GM12878 (cell line): Measurements from ENCODE around the gene RPA3.

Experiments used
- CBX5 ChIP-seq: sonication (generic); IDR thresholded peaks from 2 replicates; pipeline ENCODE4 v1.6.1; 2016; ENCODE audit warnings: low read depth, moderate library complexity, mild to moderate bottlenecking, inconsistent platforms
- EP300 ChIP-seq, 2 experiments: fragments of 150-350 bp in 1 of 2; IDR thresholded peaks; 2 replicates each; pipeline ENCODE4 v1.6.1; 2011 to 2012; ENCODE audit warnings: low read depth in 2 of 2, low read length in 2 of 2, borderline replicate concordance in 1 of 2, improper control_type of control experiment in 1 of 2, inconsistent platforms in 1 of 2; ENCODE audit not compliant: control insufficient read depth in 1 of 2
- EZH2 ChIP-seq: IDR thresholded peaks from 2 replicates; pipeline ENCODE4 v1.6.1; 2012; ENCODE audit warnings: low read depth, mild to moderate bottlenecking, control low read depth, inconsistent platforms, low read length, borderline replicate concordance; ENCODE audit not compliant: control insufficient read depth
- KDM1A ChIP-seq: fragments of 200-600 bp; sonication (generic); IDR thresholded peaks from 2 replicates; pipeline ENCODE4 v1.6.1; 2016; ENCODE audit warnings: borderline replicate concordance
- NR2C2 ChIP-seq: IDR thresholded peaks from 2 replicates; pipeline ENCODE4 v1.6.1; 2011; ENCODE audit warnings: borderline replicate concordance, low read depth; ENCODE audit not compliant: control insufficient read depth, insufficient read length
- POLR2AphosphoS5 ChIP-seq: IDR thresholded peaks from 2 replicates; pipeline ENCODE4 v1.6.1; 2011; ENCODE audit warnings: mild to moderate bottlenecking, low read length, inconsistent platforms
- SMC3 ChIP-seq: IDR thresholded peaks from 2 replicates; pipeline ENCODE4 v1.6.1; 2011; ENCODE audit warnings: low read length, improper control_type of control experiment, borderline replicate concordance
- TF ChIP-seq, protein P1 (sequence below), 3 experiments: IDR thresholded peaks in 2 of 3; conservative IDR thresholded peaks in 1 of 3; 2 replicates each; pipeline ENCODE4 v1.5.1; 2011; ENCODE audit warnings: low read depth in 3 of 3, low read length in 3 of 3, mild to moderate bottlenecking in 3 of 3, control low read depth in 2 of 3, moderate library complexity in 2 of 3, inconsistent platforms in 1 of 3, mixed read lengths in 1 of 3; ENCODE audit not compliant: control insufficient read depth in 2 of 3, insufficient read depth in 1 of 3; ENCODE audit errors: extremely low read depth in 1 of 3
- TF ChIP-seq, protein P2 (sequence below): IDR thresholded peaks from 2 replicates; pipeline ENCODE4 v1.6.1; 2011; ENCODE audit warnings: borderline replicate concordance, low read depth, mild to moderate bottlenecking, moderate library complexity, low read length; ENCODE audit not compliant: insufficient read depth, poor library complexity, severe bottlenecking
- TF ChIP-seq, protein P3 (sequence below): fragments of 450-650 bp; IDR thresholded peaks from 2 replicates; pipeline ENCODE4 v1.6.1; 2017; ENCODE audit warnings: mild to moderate bottlenecking

DNA sequence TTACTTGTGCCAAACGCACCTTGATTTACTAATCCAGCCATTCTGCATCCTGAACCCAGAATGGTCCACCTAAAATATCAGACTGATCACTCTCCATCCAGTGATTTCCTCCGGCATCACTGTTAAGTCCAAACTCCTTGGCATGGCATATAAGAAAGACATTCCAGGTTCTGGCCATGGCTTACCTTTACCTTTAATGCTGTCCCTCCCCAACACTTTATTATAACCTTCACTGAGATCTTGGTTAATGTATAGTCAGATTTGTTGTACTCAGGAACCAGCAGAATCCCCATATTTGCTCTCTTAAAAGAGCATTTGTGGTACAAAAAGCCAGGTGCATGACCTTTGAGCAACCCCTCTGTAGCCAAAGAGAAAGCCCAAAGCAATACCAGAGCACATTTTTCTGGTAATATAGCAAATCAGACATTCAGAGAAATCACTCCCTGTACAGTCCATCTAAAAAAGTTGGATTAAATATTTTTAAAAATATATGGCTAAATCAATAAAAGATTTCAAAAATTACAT lies 67.7 kb downstream of the RPA3 start:
- TF ChIP-seq, protein P1, sequence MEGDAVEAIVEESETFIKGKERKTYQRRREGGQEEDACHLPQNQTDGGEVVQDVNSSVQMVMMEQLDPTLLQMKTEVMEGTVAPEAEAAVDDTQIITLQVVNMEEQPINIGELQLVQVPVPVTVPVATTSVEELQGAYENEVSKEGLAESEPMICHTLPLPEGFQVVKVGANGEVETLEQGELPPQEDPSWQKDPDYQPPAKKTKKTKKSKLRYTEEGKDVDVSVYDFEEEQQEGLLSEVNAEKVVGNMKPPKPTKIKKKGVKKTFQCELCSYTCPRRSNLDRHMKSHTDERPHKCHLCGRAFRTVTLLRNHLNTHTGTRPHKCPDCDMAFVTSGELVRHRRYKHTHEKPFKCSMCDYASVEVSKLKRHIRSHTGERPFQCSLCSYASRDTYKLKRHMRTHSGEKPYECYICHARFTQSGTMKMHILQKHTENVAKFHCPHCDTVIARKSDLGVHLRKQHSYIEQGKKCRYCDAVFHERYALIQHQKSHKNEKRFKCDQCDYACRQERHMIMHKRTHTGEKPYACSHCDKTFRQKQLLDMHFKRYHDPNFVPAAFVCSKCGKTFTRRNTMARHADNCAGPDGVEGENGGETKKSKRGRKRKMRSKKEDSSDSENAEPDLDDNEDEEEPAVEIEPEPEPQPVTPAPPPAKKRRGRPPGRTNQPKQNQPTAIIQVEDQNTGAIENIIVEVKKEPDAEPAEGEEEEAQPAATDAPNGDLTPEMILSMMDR (IDR thresholded peaks at IDR 0.05 in 2 of 3, conservative IDR thresholded peaks at IDR 0.05 in 1 of 3; ENCODE audit: control insufficient read depth in 2 of 3, extremely low read depth in 1 of 3, insufficient read depth in 1 of 3, low read depth in 3 of 3, low read length in 3 of 3), result no peak
- TF ChIP-seq EP300 (IDR thresholded peaks at IDR 0.05; ENCODE audit: borderline replicate concordance in 1 of 2, control insufficient read depth in 1 of 2, low read depth in 2 of 2, low read length in 2 of 2) (no peak), CBX5 (no peak), KDM1A (no peak), SMC3 (no peak), POLR2AphosphoS5 (no peak), EZH2 (no peak), NR2C2 (no peak)
- TF ChIP-seq, protein P2, sequence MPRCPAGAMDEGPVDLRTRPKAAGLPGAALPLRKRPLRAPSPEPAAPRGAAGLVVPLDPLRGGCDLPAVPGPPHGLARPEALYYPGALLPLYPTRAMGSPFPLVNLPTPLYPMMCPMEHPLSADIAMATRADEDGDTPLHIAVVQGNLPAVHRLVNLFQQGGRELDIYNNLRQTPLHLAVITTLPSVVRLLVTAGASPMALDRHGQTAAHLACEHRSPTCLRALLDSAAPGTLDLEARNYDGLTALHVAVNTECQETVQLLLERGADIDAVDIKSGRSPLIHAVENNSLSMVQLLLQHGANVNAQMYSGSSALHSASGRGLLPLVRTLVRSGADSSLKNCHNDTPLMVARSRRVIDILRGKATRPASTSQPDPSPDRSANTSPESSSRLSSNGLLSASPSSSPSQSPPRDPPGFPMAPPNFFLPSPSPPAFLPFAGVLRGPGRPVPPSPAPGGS, result no peak
- TF ChIP-seq, protein P3, sequence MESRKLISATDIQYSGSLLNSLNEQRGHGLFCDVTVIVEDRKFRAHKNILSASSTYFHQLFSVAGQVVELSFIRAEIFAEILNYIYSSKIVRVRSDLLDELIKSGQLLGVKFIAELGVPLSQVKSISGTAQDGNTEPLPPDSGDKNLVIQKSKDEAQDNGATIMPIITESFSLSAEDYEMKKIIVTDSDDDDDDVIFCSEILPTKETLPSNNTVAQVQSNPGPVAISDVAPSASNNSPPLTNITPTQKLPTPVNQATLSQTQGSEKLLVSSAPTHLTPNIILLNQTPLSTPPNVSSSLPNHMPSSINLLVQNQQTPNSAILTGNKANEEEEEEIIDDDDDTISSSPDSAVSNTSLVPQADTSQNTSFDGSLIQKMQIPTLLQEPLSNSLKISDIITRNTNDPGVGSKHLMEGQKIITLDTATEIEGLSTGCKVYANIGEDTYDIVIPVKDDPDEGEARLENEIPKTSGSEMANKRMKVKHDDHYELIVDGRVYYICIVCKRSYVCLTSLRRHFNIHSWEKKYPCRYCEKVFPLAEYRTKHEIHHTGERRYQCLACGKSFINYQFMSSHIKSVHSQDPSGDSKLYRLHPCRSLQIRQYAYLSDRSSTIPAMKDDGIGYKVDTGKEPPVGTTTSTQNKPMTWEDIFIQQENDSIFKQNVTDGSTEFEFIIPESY, result no peak
